KMS-11 (cell line): Measurements from ENCODE around the gene RPTOR.
"Not testable (repeated sequence)": the region's sequence is repeated elsewhere in the genome, so short reads cannot be mapped to it uniquely, and the experiment has no call there.

Experiments
- H2AFZ ChIP-seq: fragments of 200-600 bp; sonication (generic); 2 replicates; pipeline ENCODE4 v1.6.1; 2016; ENCODE audit warnings: antibody characterized with exemption, mixed run types, low read depth
- H3K27ac ChIP-seq: fragments of 200-600 bp; sonication (generic); 2 replicates; pipeline ENCODE4 v1.6.1; 2016; ENCODE audit warnings: mild to moderate bottlenecking, mixed run types
- H3K27me3 ChIP-seq: fragments of 200-600 bp; sonication (generic); 2 replicates; pipeline ENCODE4 v1.6.1; 2017; ENCODE audit warnings: mild to moderate bottlenecking, low read depth, mixed run types, moderate library complexity; ENCODE audit not compliant: insufficient read depth
- H3K36me3 ChIP-seq: fragments of 200-600 bp; sonication (generic); 2 replicates; pipeline ENCODE4 v1.6.1; 2017; ENCODE audit warnings: mild to moderate bottlenecking, mixed run types; ENCODE audit not compliant: insufficient read depth
- H3K4me1 ChIP-seq: fragments of 200-600 bp; sonication (generic); 2 replicates; pipeline ENCODE4 v1.6.1; 2016; ENCODE audit warnings: mild to moderate bottlenecking, low read depth, mixed run types; ENCODE audit not compliant: poor library complexity, severe bottlenecking
- H3K4me2 ChIP-seq: fragments of 200-600 bp; sonication (generic); 2 replicates; pipeline ENCODE4 v1.7.0; 2016; ENCODE audit warnings: mild to moderate bottlenecking, mixed run types
- H3K4me3 ChIP-seq: fragments of 200-600 bp; sonication (generic); IDR thresholded peaks from 2 replicates; pipeline ENCODE4 v1.6.1; 2017; ENCODE audit warnings: low read depth, low read length, mixed read lengths; ENCODE audit not compliant: insufficient read depth
- H3K79me2 ChIP-seq: fragments of 200-600 bp; sonication (generic); 2 replicates; pipeline ENCODE4 v1.6.1; 2016; ENCODE audit warnings: low read depth, mixed run types; ENCODE audit not compliant: insufficient read depth
- H3K9ac ChIP-seq: fragments of 200-600 bp; sonication (generic); 2 replicates; pipeline ENCODE4 v1.6.1; 2016; ENCODE audit warnings: mild to moderate bottlenecking, mixed run types
- H4K20me1 ChIP-seq: fragments of 200-600 bp; sonication (generic); 2 replicates; pipeline ENCODE4 v1.6.1; 2016; ENCODE audit warnings: mild to moderate bottlenecking, mixed run types; ENCODE audit not compliant: insufficient read depth
- TF ChIP-seq, protein P1 (sequence below): fragments of 200-600 bp; sonication (generic); conservative IDR thresholded peaks from 2 replicates; pipeline ENCODE4 v1.6.1; 2017; ENCODE audit warnings: low read depth, mild to moderate bottlenecking, antibody characterized with exemption, low read length, moderate library complexity, mixed read lengths

The RPTOR gene

DNA sequence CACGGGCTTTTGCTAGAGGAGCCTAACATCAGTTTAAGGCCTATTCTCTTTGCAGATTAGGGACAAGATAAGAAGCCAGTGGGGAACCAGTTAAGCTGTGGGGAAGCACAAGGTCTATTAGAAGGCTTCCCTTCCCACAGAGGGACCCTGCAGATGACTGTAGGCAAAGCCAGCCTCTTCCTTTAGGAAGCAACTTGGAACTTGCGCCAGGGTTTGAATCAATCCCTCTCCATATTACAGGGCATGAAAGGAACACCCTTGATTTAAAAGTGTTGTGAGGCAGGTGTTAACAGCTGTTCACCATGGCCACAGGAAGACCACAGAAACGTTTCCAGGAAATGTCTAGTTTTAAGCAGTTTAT lies 77.3 kb downstream of the RPTOR start:
- Histone ChIP-seq H3K27me3 (no peaks in the 10 kb centered on the region), H3K36me3 (no peaks in the 10 kb centered on the region), H3K4me3 (no peak overlapping the region), H3K9ac (no peak overlapping the region), H2AFZ (no peak overlapping the region), H3K79me2 (no peaks in the 10 kb centered on the region; the same call in 1 of the 2 replicates), H4K20me1 (no peaks in the 10 kb centered on the region), H3K4me1 (no peaks in the 10 kb centered on the region), H3K4me2 (no peak overlapping the region), H3K27ac (no peak overlapping the region)
- TF ChIP-seq, protein P1, sequence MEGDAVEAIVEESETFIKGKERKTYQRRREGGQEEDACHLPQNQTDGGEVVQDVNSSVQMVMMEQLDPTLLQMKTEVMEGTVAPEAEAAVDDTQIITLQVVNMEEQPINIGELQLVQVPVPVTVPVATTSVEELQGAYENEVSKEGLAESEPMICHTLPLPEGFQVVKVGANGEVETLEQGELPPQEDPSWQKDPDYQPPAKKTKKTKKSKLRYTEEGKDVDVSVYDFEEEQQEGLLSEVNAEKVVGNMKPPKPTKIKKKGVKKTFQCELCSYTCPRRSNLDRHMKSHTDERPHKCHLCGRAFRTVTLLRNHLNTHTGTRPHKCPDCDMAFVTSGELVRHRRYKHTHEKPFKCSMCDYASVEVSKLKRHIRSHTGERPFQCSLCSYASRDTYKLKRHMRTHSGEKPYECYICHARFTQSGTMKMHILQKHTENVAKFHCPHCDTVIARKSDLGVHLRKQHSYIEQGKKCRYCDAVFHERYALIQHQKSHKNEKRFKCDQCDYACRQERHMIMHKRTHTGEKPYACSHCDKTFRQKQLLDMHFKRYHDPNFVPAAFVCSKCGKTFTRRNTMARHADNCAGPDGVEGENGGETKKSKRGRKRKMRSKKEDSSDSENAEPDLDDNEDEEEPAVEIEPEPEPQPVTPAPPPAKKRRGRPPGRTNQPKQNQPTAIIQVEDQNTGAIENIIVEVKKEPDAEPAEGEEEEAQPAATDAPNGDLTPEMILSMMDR, result no peak

GRCh38 chr17:80624864-80625263 lies 80.2 kb downstream of the RPTOR start:
- TF ChIP-seq, protein P1, result no peak
- Histone ChIP-seq H4K20me1 (no peaks in the 10 kb centered on the region), H3K4me2 (no peak overlapping the region), H3K4me1 (no peaks in the 10 kb centered on the region), H3K9ac (no peak overlapping the region), H2AFZ (no peak overlapping the region), H3K27me3 (no peaks in the 10 kb centered on the region), H3K27ac (no peak overlapping the region), H3K4me3 (no peak overlapping the region), H3K36me3 (no peaks in the 10 kb centered on the region), H3K79me2 (no peaks in the 10 kb centered on the region; the same call in 1 of the 2 replicates)

- H3K9ac ChIP-seq, result no peak overlapping the region
- no peaks in the 10 kb centered on the region; the same call in 1 of the 2 replicates for H3K79me2 ChIP-seq
- no peaks in the 10 kb centered on the region for H4K20me1 ChIP-seq
- no peaks in the 10 kb centered on the region for H3K27me3 ChIP-seq
- H3K4me2 ChIP-seq, result no peak overlapping the region
- no peaks in the 10 kb centered on the region for H3K36me3 ChIP-seq
- no peak overlapping the region for H3K27ac ChIP-seq
- H3K4me3 ChIP-seq, result no peak overlapping the region
- no peaks in the 10 kb centered on the region for H3K4me1 ChIP-seq
- TF ChIP-seq, protein P1, result no peak
- no peak overlapping the region for H2AFZ ChIP-seq
These were observed 81.0 kb downstream of the RPTOR start for GRCh38 chr17:80625627-80626026.

DNA sequence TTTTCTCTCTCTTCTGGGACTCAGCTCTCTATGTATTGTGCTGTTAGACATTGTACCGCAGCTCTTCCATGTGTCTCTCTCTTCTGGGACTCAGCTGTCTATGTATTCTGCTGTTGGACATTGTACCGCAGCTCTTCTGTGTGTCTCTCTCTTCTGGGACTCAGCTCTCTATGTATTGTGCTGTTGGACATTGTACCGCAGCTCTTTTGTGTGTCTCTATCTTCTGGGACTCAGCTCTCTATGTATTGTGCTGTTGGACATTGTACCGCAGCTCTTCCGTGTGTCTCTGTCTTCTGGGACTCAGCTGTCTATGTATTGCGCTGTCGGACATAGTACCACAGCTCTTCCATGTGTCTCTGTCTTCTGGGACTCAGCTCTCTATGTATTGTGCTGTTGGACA lies 84.2 kb downstream of the RPTOR start:
- not testable (repeated sequence) for H3K27ac ChIP-seq, H3K4me3 ChIP-seq, H2AFZ ChIP-seq, H3K79me2 ChIP-seq, H3K9ac ChIP-seq, H3K27me3 ChIP-seq, H3K4me1 ChIP-seq, H4K20me1 ChIP-seq, H3K36me3 ChIP-seq, H3K4me2 ChIP-seq

GRCh38 chr17:80629298-80630028 lies 84.8 kb downstream of the RPTOR start:
- no peaks in the 10 kb centered on the region for H4K20me1 ChIP-seq

More at GRCh38 chr17:80629298-80630028, 84.8 kb downstream of the RPTOR start:
- TF ChIP-seq, protein P1, result no peak
- Histone ChIP-seq H3K4me3 (no peak overlapping the region), H3K4me1 (no peaks in the 10 kb centered on the region), H2AFZ (no peak overlapping the region), H3K4me2 (no peak overlapping the region), H3K9ac (no peak overlapping the region), H3K79me2 (no peaks in the 10 kb centered on the region), H3K27ac (no peak overlapping the region), H3K27me3 (no peaks in the 10 kb centered on the region), H3K36me3 (0 out of 2 replicates have a peak, but pooled peaks cover 4% of the 10 kb centered on the region)
